ENCODE data around the gene AHR. TPM values are rescaled to one million over a fixed set of nuclear protein-coding genes. Genes with fewer than 3 reads are reported as not detected.

The AHR gene
- total RNA-seq, 1 experiment from 2014 or later = 6.1 TPM

DNA sequence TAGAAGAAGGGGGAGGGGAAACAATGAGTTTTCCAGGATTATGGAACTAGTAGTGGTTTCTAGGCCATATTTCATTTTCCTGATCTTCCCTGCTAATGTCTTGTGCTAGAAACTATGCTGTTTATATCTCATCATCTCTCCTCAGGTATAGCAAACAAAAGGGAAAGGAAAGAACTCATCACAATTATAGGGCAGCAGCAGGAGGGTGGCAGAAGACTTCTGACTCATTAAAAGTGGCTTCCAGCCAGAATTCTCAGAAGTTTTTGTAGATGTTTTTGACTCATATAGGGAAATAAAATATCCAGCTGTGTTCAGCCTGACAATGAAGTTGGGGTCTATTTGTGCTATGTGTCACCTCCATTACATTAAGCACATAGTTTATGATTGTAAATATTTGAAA is 6.5 kb downstream of the AHR start:
- peaks cover 5% of the 10 kb centered on the region for H3K27me3 Mint-ChIP-seq (ENCODE audit: low read depth)
- Histone ChIP-seq H3K56ac (ENCODE audit: insufficient read length, low read depth, low read length) (no peak overlapping the region), H2BK15ac (ENCODE audit: low read depth, low read length) (no peak overlapping the region), H3K79me2 (ENCODE audit: insufficient read depth, low read length) (no peaks in the 10 kb centered on the region; the same call in 1 of the 2 replicates), H3K9me3 (ENCODE audit: control insufficient read depth, low read depth, low read length) (no peaks in the 10 kb centered on the region), H3K27ac (ENCODE audit: insufficient read length, low read depth, low read length) (no peak overlapping the region), H3K27me3 (ENCODE audit: insufficient read depth, low read length) (no peaks in the 10 kb centered on the region), H3K9ac (ENCODE audit: extremely low read depth, insufficient read length, low read length) (no peak overlapping the region), H2BK120ac (ENCODE audit: low read depth, low read length, poor library complexity, severe bottlenecking) (no peak overlapping the region), H3K14ac (ENCODE audit: insufficient read depth, low read length) (no peak overlapping the region), H4K20me1 (ENCODE audit: control insufficient read depth, insufficient read depth, insufficient read length) (no peaks in the 10 kb centered on the region), H3K23me2 (ENCODE audit: insufficient read length, low read depth, low read length, poor library complexity, severe bottlenecking) (no peaks in the 10 kb centered on the region), H2BK20ac (ENCODE audit: low read depth, low read length, poor library complexity, severe bottlenecking) (no peak overlapping the region), H3K18ac (ENCODE audit: insufficient read length, low read depth, low read length) (no peak overlapping the region), H4K5ac (ENCODE audit: insufficient read length, low read depth, low read length) (no peak overlapping the region), H2BK12ac (ENCODE audit: insufficient read length, low read depth, low read length) (no peak overlapping the region), H4K91ac (ENCODE audit: insufficient read length, low read depth, low read length) (no peak overlapping the region), H3T11ph (ENCODE audit: low read length) (no peak overlapping the region), H2AK5ac (ENCODE audit: insufficient read length, low read length) (no peak overlapping the region), H3K4me2 (ENCODE audit: insufficient read depth, insufficient read length, low read length) (no peak overlapping the region), H3K4me1 (ENCODE audit: insufficient read depth, low read length) (peaks cover 4% of the 10 kb centered on the region; the same call in 1 of the 2 replicates), H2BK5ac (ENCODE audit: insufficient read length, low read length) (no peak overlapping the region), H3K4ac (ENCODE audit: low read depth, low read length) (no peak overlapping the region), H3K23ac (ENCODE audit: insufficient read length, low read depth, low read length) (no peak overlapping the region), H2AFZ (ENCODE audit: low read length) (no peak overlapping the region), H3K79me1 (ENCODE audit: insufficient read depth, low read depth, low read length, poor library complexity, severe bottlenecking) (no peaks in the 10 kb centered on the region), H4K8ac (replicated peaks; ENCODE audit: insufficient read length, low read depth, low read length) (no peak overlapping the region)
- DNase-seq = no peak
- H3K27ac Mint-ChIP-seq = no peak overlapping the region
- H3K4me1 Mint-ChIP-seq = peaks cover 17 to 22% of the 10 kb centered on the region in 2 experiments
- H3K9me3 Mint-ChIP-seq = no peaks in the 10 kb centered on the region
- TF ChIP-seq, protein P1, sequence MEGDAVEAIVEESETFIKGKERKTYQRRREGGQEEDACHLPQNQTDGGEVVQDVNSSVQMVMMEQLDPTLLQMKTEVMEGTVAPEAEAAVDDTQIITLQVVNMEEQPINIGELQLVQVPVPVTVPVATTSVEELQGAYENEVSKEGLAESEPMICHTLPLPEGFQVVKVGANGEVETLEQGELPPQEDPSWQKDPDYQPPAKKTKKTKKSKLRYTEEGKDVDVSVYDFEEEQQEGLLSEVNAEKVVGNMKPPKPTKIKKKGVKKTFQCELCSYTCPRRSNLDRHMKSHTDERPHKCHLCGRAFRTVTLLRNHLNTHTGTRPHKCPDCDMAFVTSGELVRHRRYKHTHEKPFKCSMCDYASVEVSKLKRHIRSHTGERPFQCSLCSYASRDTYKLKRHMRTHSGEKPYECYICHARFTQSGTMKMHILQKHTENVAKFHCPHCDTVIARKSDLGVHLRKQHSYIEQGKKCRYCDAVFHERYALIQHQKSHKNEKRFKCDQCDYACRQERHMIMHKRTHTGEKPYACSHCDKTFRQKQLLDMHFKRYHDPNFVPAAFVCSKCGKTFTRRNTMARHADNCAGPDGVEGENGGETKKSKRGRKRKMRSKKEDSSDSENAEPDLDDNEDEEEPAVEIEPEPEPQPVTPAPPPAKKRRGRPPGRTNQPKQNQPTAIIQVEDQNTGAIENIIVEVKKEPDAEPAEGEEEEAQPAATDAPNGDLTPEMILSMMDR (conservative IDR thresholded peaks at IDR 0.05) = no peak
- no peaks in the 10 kb centered on the region for H3K36me3 Mint-ChIP-seq (ENCODE audit: insufficient read depth in 1 of 3, low read depth in 3 of 3)
- H3K4me3 Mint-ChIP-seq = no peak overlapping the region

Data from H9 (cell line).